CD14-positive monocyte (primary cell): ENCODE data around the gene ARV1. TPM values are rescaled to one million over a fixed set of nuclear protein-coding genes. Genes with fewer than 3 reads are reported as not detected.

Experiments
- DNase-seq, 3 donors: peaks; one replicate each; pipeline ENCODE4 v3.0.0-alpha.2; 2011 to 2022
- H2AFZ ChIP-seq: 2 replicates; pipeline ENCODE4 v1.6.0; 2012; ENCODE audit warnings: mild to moderate bottlenecking, low read depth, low read length, inconsistent platforms; ENCODE audit not compliant: insufficient read depth, poor library complexity, severe bottlenecking
- H3K27ac ChIP-seq, 2 donors: 1 replicate in 1 of 2; 2 replicates in 1 of 2; pipeline ENCODE4 v1.5.1; 2012 to 2013; ENCODE audit warnings: low read length in 2 of 2, control low read depth in 1 of 2, inconsistent platforms in 1 of 2, low read depth in 1 of 2, mild to moderate bottlenecking in 1 of 2
- H3K27me3 ChIP-seq, 2 donors: one replicate each; pipeline versions ENCODE4 v1.6.0 to v1.6.1; 2011 to 2013; ENCODE audit warnings: low read length in 2 of 2; ENCODE audit not compliant: control insufficient read depth in 2 of 2, insufficient read depth in 2 of 2
- H3K36me3 ChIP-seq, 2 donors: replicated peaks in 1 of 2; 1 replicate in 1 of 2; 2 replicates in 1 of 2; pipeline versions ENCODE4 v1.5.1 to v1.6.1; 2012 to 2013; ENCODE audit warnings: low read length in 2 of 2, control low read depth in 1 of 2, inconsistent platforms in 1 of 2, mild to moderate bottlenecking in 1 of 2; ENCODE audit not compliant: insufficient read depth in 2 of 2, control insufficient read depth in 1 of 2
- H3K4me1 ChIP-seq, 2 donors: 1 replicate in 1 of 2; 2 replicates in 1 of 2; pipeline versions ENCODE4 v1.5.1 to v1.6.1; 2012 to 2013; ENCODE audit warnings: low read length in 2 of 2, control low read depth in 1 of 2, inconsistent platforms in 1 of 2, mild to moderate bottlenecking in 1 of 2, moderate library complexity in 1 of 2; ENCODE audit not compliant: insufficient read depth in 2 of 2, control insufficient read depth in 1 of 2
- H3K4me2 ChIP-seq: replicated peaks from 2 replicates; pipeline ENCODE3; 2012; ENCODE audit warnings: low read length, moderate library complexity, mild to moderate bottlenecking; ENCODE audit not compliant: poor library complexity, severe bottlenecking; ENCODE audit errors: extremely low read depth
- H3K4me3 ChIP-seq, 3 experiments: fragments of 200-600 bp in 1 of 3; sonication (generic) in 1 of 3; replicated peaks in 1 of 3; 1 replicate in 2 of 3; 2 replicates in 1 of 3; pipeline ENCODE4 v1.5.1; 2011 to 2013; ENCODE audit warnings: low read length in 3 of 3, mild to moderate bottlenecking in 3 of 3, control low read depth in 2 of 3, low read depth in 2 of 3, inconsistent platforms in 1 of 3, moderate library complexity in 1 of 3
- H3K79me2 ChIP-seq: 2 replicates; pipeline ENCODE4 v1.6.0; 2012; ENCODE audit warnings: mild to moderate bottlenecking, control low read depth, inconsistent platforms, low read length, moderate library complexity; ENCODE audit not compliant: insufficient read depth
- H3K9ac ChIP-seq: 2 replicates; pipeline ENCODE4 v1.6.0; 2017; ENCODE audit warnings: low read length, mild to moderate bottlenecking; ENCODE audit not compliant: insufficient read depth, poor library complexity, severe bottlenecking
- H3K9me3 ChIP-seq, 2 donors: replicated peaks in 1 of 2; 1 replicate in 1 of 2; 2 replicates in 1 of 2; pipeline versions ENCODE4 v1.5.1 to v1.6.1; 2012 to 2013; ENCODE audit warnings: low read length in 2 of 2, control low read depth in 1 of 2; ENCODE audit not compliant: control insufficient read depth in 1 of 2, insufficient read depth in 1 of 2
- H4K20me1 ChIP-seq: 2 replicates; pipeline ENCODE4 v1.6.0; 2012; ENCODE audit warnings: mild to moderate bottlenecking, low read length, control low read depth, moderate library complexity; ENCODE audit not compliant: insufficient read depth
- H3K27ac Mint-ChIP-seq, 7 donors: one replicate each; pipeline ENCODE4 v1.8.0; 2020; ENCODE audit warnings: mild to moderate bottlenecking in 7 of 7, mixed read lengths in 7 of 7, moderate library complexity in 6 of 7, inconsistent platforms in 2 of 7
- H3K27me3 Mint-ChIP-seq, 3 donors: one replicate each; pipeline ENCODE4 v1.8.0; 2021 to 2022; ENCODE audit warnings: low read depth in 3 of 3, mild to moderate bottlenecking in 3 of 3, mixed read lengths in 3 of 3, moderate library complexity in 3 of 3, inconsistent platforms in 1 of 3
- H3K36me3 Mint-ChIP-seq, 2 donors: one replicate each; pipeline ENCODE4 v1.8.0; 2020; ENCODE audit warnings: mixed read lengths in 2 of 2, inconsistent platforms in 1 of 2, mild to moderate bottlenecking in 1 of 2
- H3K4me1 Mint-ChIP-seq: one replicate; pipeline ENCODE4 v1.8.0; 2020; ENCODE audit warnings: mild to moderate bottlenecking, mixed read lengths
- H3K4me3 Mint-ChIP-seq, 2 donors: one replicate each; pipeline ENCODE4 v1.8.0; 2020; ENCODE audit warnings: mild to moderate bottlenecking in 2 of 2, mixed read lengths in 2 of 2, moderate library complexity in 1 of 2
- H3K9me3 Mint-ChIP-seq, 7 donors: one replicate each; pipeline ENCODE4 v1.8.0; 2020 to 2022; ENCODE audit warnings: mixed read lengths in 7 of 7, mild to moderate bottlenecking in 6 of 7, moderate library complexity in 6 of 7, inconsistent platforms in 2 of 7
- CTCF ChIP-seq: fragments of 200-600 bp; IDR thresholded peaks from one replicate; pipeline ENCODE4 v1.8.0; 2022; ENCODE audit warnings: antibody characterized with exemption, mild to moderate bottlenecking
- WGBS: methylation state at CpG from one replicate; pipeline ENCODE4 v1.1.5; 2013; ENCODE audit warnings: missing lambda C conversion rate; ENCODE audit not compliant: insufficient coverage; 5-methylcytosine and 5-hydroxymethylcytosine counted together
- intact Hi-C, 2 donors: fragments of 100-400 bp; cut with micrococcal nuclease; formaldehyde crosslinking; loops; one replicate each; pipeline versions ENCODE4 v1.15.0 to v1.15.1; 2023
- polyA plus RNA-seq, 3 donors: library from polyadenylated mRNA; depleted of rRNA in 1 of 3; unstranded in 2 of 3; stranded (reverse) in 1 of 3; fragments of 300-500 nt in 2 of 3; fragments of >200 nt in 1 of 3; fragmentation: Illumina TruSeq in 2 of 3; gene quantifications; 1 replicate in 2 of 3; 2 replicates in 1 of 3; pipeline ENCODE4 v1.2.3, GENCODE V29; 2012 to 2021

Gene ARV1
- polyA plus RNA-seq, 3 donors, result 7.7 to 19.2 (median 15.0) TPM

- WGBS, result 80% methylated on average over 1 of the region's 5 CpGs
- H3K36me3 ChIP-seq, result peaks cover 0 to 18% of the 10 kb centered on the region in 2 donors
- no peaks in the 10 kb centered on the region for H3K9me3 ChIP-seq
- no peak overlapping the region for H2AFZ ChIP-seq
- Mint-ChIP-seq H3K27me3 (no peaks in the 10 kb centered on the region), H3K27ac (peak overlapping the region in 1 of 7 donors; percentile 62), H3K4me1 (peaks cover 17% of the 10 kb centered on the region), H3K4me3 (no peak overlapping the region), H3K36me3 (peaks cover 20 to 28% of the 10 kb centered on the region in 2 donors), H3K9me3 (peaks cover 0 to 2% (median 0%) of the 10 kb centered on the region in 7 donors)
- TF ChIP-seq CTCF, result no peak
- intact Hi-C loops, result no loop called here
- H4K20me1 ChIP-seq, result peaks cover 71% of the 10 kb centered on the region
- H3K27ac ChIP-seq, result no peak overlapping the region
- peaks cover 0 to 5% of the 10 kb centered on the region in 2 donors for H3K4me1 ChIP-seq
- no peak overlapping the region for H3K4me2 ChIP-seq
- no peaks in the 10 kb centered on the region for H3K27me3 ChIP-seq
- no peak overlapping the region for H3K9ac ChIP-seq
- peaks cover 38% of the 10 kb centered on the region for H3K79me2 ChIP-seq
- no peak overlapping the region for H3K4me3 ChIP-seq
- DNase-seq, result no peak
These were observed 12.5 kb upstream of the ARV1 start for GRCh38 chr1:230966358-230966873.

GRCh38 chr1:230970432-230970831 is 8.5 kb upstream of the ARV1 start:
- peaks cover 0 to 11% of the 10 kb centered on the region in 2 donors for H3K36me3 ChIP-seq
- peaks cover 38% of the 10 kb centered on the region for H3K4me1 Mint-ChIP-seq
- H3K79me2 ChIP-seq, result peaks cover 47% of the 10 kb centered on the region
- peaks cover 20 to 29% of the 10 kb centered on the region in 2 donors for H3K36me3 Mint-ChIP-seq
- no peak overlapping the region for H3K4me3 Mint-ChIP-seq
- H3K4me3 ChIP-seq, result no peak overlapping the region
- no peak overlapping the region for H3K9ac ChIP-seq
- H3K4me1 ChIP-seq, result peaks cover 24 to 34% of the 10 kb centered on the region in 2 donors
- no peak overlapping the region for H3K27ac ChIP-seq
- no CpG with 5 or more reads among the region's 5 CpGs for WGBS
- H2AFZ ChIP-seq, result no peak overlapping the region
- peaks cover 37% of the 10 kb centered on the region for H4K20me1 ChIP-seq
- no peak for TF ChIP-seq CTCF
- H3K27me3 Mint-ChIP-seq, result no peaks in the 10 kb centered on the region
- H3K4me2 ChIP-seq, result no peak overlapping the region
- H3K9me3 ChIP-seq, result no peaks in the 10 kb centered on the region
- H3K27ac Mint-ChIP-seq, result peak overlapping the region in 2 of 7 donors; percentile 26 to 63
- H3K27me3 ChIP-seq, result no peaks in the 10 kb centered on the region
- H3K9me3 Mint-ChIP-seq, result peaks cover 0 to 2% (median 0%) of the 10 kb centered on the region in 7 donors
- no peak for DNase-seq
- intact Hi-C loops, result loop anchor here in 1 of 2 donors (10.0 kb wide), 1 partner anchor 74 kb away; the partner anchor contains the start of gene FAM89A
